HEK293 (cell line): Measurements from ENCODE around the gene PSMA7.
"Not testable (repeated sequence)": the region's sequence is repeated elsewhere in the genome, so short reads cannot be mapped to it uniquely, and the experiment has no call there.

ENCODE experiments used
- CTCF ChIA-PET: fragments of 350-600 bp; formaldehyde crosslinking; extraction: SDS; loops from one replicate; lab custom pipeline; 2021; ENCODE audit warnings: antibody characterized with exemption; lab: Yijun Ruan, JAX
- POLR2A ChIA-PET: fragments of 300-600 bp; formaldehyde crosslinking; extraction: SDS; loops from one replicate; lab custom pipeline; 2020; ENCODE audit warnings: antibody characterized with exemption, inconsistent platforms; lab: Yijun Ruan, JAX
- H3K27ac ChIP-seq: fragments of 200-500 bp; sonication (Bioruptor generic); 2 replicates; pipeline ENCODE4 v1.5.1; 2014; ENCODE audit warnings: low read depth, low read length, control low read depth, inconsistent platforms; ENCODE audit errors: extremely low read depth
- H3K36me3 ChIP-seq, 2 experiments: fragments of 200-500 bp in 1 of 2; sonication (Bioruptor generic) in 1 of 2; 1 replicate in 1 of 2; 2 replicates in 1 of 2; pipeline ENCODE4 v1.5.1; 2014 to 2017; ENCODE audit warnings: inconsistent platforms in 2 of 2, low read length in 2 of 2; ENCODE audit not compliant: control insufficient read depth in 2 of 2, insufficient read depth in 1 of 2
- H3K4me1 ChIP-seq: fragments of 200-500 bp; sonication (Bioruptor generic); 2 replicates; pipeline ENCODE4 v1.5.1; 2014; ENCODE audit warnings: mild to moderate bottlenecking, low read length, inconsistent platforms; ENCODE audit not compliant: control insufficient read depth, insufficient read depth
- H3K4me3 ChIP-seq: 2 replicates; pipeline ENCODE4 v1.5.1; 2011; ENCODE audit warnings: low read depth, mild to moderate bottlenecking, control low read depth, low read length, moderate library complexity
- H3K9me3 ChIP-seq: fragments of 200-500 bp; sonication (Bioruptor generic); 2 replicates; pipeline ENCODE4 v1.5.1; 2014; ENCODE audit warnings: low read depth, low read length, inconsistent platforms; ENCODE audit not compliant: control insufficient read depth, insufficient read depth
- BCL11A ChIP-seq: fragments of 450-650 bp; formaldehyde crosslinking; IDR thresholded peaks from 2 replicates; pipeline ENCODE4 v1.5.1; 2016; ENCODE audit warnings: low read depth, missing biosample characterization, missing genetic modification characterization
- BCL11B ChIP-seq: fragments of 450-650 bp; formaldehyde crosslinking; IDR thresholded peaks from 2 replicates; pipeline ENCODE4 v1.5.1; 2016; ENCODE audit warnings: low read depth, missing biosample characterization, missing genetic modification characterization
- SCRT1 ChIP-seq: fragments of 450-650 bp; formaldehyde crosslinking; IDR thresholded peaks from 2 replicates; pipeline ENCODE4 v1.5.1; 2016; ENCODE audit warnings: missing biosample characterization, missing genetic modification characterization, borderline replicate concordance
- SCRT2 ChIP-seq: fragments of 450-650 bp; formaldehyde crosslinking; IDR thresholded peaks from 2 replicates; pipeline ENCODE4 v1.5.1; 2016; ENCODE audit warnings: missing biosample characterization, missing genetic modification characterization
- ZBTB49 ChIP-seq: fragments of 450-650 bp; formaldehyde crosslinking; IDR thresholded peaks from 2 replicates; pipeline ENCODE4 v1.5.1; 2016; ENCODE audit warnings: missing biosample characterization, missing genetic modification characterization, low read depth
- ZNF223 ChIP-seq: fragments of 450-650 bp; formaldehyde crosslinking; IDR thresholded peaks from 2 replicates; pipeline ENCODE4 v1.5.1; 2016; ENCODE audit warnings: missing biosample characterization, missing genetic modification characterization
- ZNF404 ChIP-seq: fragments of 450-650 bp; formaldehyde crosslinking; IDR thresholded peaks from 2 replicates; pipeline ENCODE4 v1.5.1; 2017; ENCODE audit warnings: missing biosample characterization, missing genetic modification characterization
- ZNF658 ChIP-seq: fragments of 450-650 bp; formaldehyde crosslinking; IDR thresholded peaks from 2 replicates; pipeline ENCODE4; 2016; ENCODE audit warnings: missing biosample characterization, missing genetic modification characterization
- ZNF670 ChIP-seq: fragments of 450-650 bp; formaldehyde crosslinking; IDR thresholded peaks from 2 replicates; pipeline ENCODE4 v1.5.1; 2016; ENCODE audit warnings: missing biosample characterization, missing genetic modification characterization, low read depth
- ZNF677 ChIP-seq: fragments of 450-650 bp; IDR thresholded peaks from 2 replicates; pipeline ENCODE4 v1.5.0; 2018; ENCODE audit warnings: missing biosample characterization, mild to moderate bottlenecking, missing genetic modification characterization, moderate library complexity
- ZNF704 ChIP-seq: fragments of 450-650 bp; formaldehyde crosslinking; IDR thresholded peaks from 2 replicates; pipeline ENCODE4 v1.5.1; 2016; ENCODE audit warnings: missing biosample characterization, missing genetic modification characterization
- TF ChIP-seq, protein P1 (sequence below): fragments of 450-650 bp; formaldehyde crosslinking; IDR thresholded peaks from 2 replicates; pipeline ENCODE4 v1.5.1; 2016; ENCODE audit warnings: missing biosample characterization, missing genetic modification characterization
- TF ChIP-seq, protein P2 (sequence below): fragments of 450-650 bp; formaldehyde crosslinking; IDR thresholded peaks from 2 replicates; pipeline ENCODE4 v1.5.1; 2016; ENCODE audit warnings: missing biosample characterization, missing genetic modification characterization
- TF ChIP-seq, protein P3 (sequence below): fragments of 450-650 bp; formaldehyde crosslinking; IDR thresholded peaks from 2 replicates; pipeline ENCODE4 v1.5.1; 2016; ENCODE audit warnings: missing biosample characterization, missing genetic modification characterization, low read depth

Gene PSMA7

GRCh38 chr20:62148908-62149314 lies 5.7 kb upstream of the PSMA7 start:
- TF ChIP-seq BCL11A (tag by site-specific recombination), result no peak
- TF ChIP-seq, protein P1, sequence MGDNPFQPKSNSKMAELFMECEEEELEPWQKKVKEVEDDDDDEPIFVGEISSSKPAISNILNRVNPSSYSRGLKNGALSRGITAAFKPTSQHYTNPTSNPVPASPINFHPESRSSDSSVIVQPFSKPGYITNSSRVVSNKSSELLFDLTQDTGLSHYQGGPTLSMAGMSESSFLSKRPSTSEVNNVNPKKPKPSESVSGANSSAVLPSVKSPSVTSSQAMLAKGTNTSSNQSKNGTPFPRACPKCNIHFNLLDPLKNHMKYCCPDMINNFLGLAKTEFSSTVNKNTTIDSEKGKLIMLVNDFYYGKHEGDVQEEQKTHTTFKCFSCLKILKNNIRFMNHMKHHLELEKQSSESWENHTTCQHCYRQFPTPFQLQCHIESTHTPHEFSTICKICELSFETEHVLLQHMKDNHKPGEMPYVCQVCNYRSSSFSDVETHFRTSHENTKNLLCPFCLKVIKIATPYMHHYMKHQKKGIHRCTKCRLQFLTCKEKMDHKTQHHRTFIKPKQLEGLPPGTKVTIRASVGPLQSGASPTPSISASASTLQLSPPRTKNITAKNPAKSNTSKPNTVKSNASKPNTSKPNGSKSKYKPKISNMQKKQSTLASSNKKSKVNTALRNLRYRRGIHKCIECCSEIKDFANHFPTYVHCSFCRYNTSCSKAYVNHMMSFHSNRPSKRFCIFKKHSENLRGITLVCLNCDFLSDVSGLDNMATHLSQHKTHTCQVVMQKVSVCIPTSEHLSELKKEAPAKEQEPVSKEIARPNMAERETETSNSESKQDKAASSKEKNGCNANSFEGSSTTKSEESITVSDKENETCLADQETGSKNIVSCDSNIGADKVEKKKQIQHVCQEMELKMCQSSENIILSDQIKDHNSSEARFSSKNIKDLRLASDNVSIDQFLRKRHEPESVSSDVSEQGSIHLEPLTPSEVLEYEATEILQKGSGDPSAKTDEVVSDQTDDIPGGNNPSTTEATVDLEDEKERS (tag by site-specific recombination), result no peak
- TF ChIP-seq ZNF223 (tag by site-specific recombination), result no peak
- TF ChIP-seq, all 188 proteins: peak for 0
- POLR2A ChIA-PET, result no interaction called here
- H3K4me1 ChIP-seq, result no peaks in the 10 kb centered on the region
- no peak overlapping the region for H3K4me3 ChIP-seq
- H3K36me3 ChIP-seq, result peaks cover 0 to 18% of the 10 kb centered on the region in 2 experiments; a peak in 1 of 3 replicates
- H3K9me3 ChIP-seq, result no peaks in the 10 kb centered on the region
- no peak overlapping the region for H3K27ac ChIP-seq
- CTCF ChIA-PET, result interaction anchor here (0.6 to 1.8 kb wide), 2 partner anchors 8 to 1831 kb away, joined by 3 to 4 read pairs; no protein-coding TSS in a partner anchor

DNA sequence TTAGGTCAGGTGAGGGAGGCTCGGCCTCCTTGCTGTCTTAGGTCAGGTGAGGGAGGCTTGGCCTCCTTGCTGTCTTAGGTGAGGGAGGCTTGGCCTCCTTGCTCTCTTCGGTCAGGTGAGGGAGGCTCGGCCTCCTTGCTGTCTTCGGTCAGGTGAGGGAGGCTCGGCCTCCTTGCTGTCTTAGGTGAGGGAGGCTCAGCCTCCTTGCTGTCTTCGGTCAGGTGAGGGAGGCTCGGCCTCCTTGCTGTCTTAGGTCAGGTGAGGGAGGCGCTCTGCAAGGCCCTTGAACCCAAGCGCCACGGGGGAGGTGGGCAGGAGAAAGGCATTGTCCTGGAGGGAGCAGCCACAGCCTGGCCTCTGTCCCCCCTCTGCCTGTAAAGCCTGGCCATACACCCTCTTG lies 5.2 kb upstream of the PSMA7 start:
- H3K27ac ChIP-seq, H3K4me1 ChIP-seq, H3K4me3 ChIP-seq, POLR2A ChIA-PET, H3K9me3 ChIP-seq: not testable (repeated sequence)
- peaks cover 0 to 15% of the 10 kb centered on the region in 2 experiments; a peak in 1 of 3 replicates for H3K36me3 ChIP-seq
- CTCF ChIA-PET, result interaction anchor here (0.6 kb wide), 1 partner anchor 1832 kb away, joined by 3 read pairs; no protein-coding TSS in a partner anchor

DNA sequence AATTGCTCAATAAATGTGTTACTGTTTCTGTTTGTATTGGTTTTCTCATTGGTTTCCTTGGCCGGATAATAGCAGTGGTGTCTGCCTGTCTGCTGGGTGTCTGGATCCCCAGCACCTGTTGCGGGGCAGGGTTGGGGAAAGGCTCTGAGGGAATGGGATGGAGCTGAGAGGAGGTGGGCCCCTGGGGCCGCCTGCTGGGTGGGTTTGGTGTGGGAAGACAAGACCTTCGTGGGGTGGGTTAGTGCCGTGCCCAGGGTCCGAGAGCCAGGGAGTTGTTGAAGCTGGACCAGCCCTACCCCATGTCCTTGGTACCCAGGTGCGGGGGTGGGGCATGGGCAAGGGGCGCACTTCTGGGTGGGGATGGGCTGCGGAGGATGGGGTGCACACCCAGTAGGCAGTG lies 4.3 kb upstream of the PSMA7 start:
- TF ChIP-seq ZNF404 (tag by site-specific recombination) (no peak), SCRT1 (tag by site-specific recombination) (peak; percentile 47; the same call in 1 of the 2 replicates), ZNF677 (tag by site-specific recombination) (no peak), SCRT2 (tag by site-specific recombination) (peak; percentile 76)
- TF ChIP-seq, all 188 proteins: peak for 2

DNA sequence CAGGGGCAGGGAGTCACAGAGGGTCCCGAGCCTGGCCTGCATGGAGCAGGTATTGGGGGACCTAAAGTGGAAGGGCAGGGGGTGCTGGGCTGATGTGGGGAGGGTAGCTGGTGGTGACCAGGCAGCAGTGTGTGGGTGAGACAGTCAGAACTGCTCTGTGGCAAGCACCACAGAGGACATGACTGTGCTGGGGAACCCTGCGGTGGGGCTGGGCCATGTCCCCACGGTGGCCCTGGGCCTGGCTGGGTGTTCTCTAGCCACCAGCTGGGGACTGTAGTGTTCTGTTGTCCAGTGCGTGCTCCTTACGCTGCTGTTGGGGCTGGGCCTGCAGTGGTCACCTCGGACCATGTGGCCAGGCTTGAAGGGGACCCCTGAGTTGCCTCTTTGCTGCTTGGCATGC lies 3.9 kb upstream of the PSMA7 start:
- POLR2A ChIA-PET, result no interaction called here
- Histone ChIP-seq H3K9me3 (no peaks in the 10 kb centered on the region), H3K27ac (no peak overlapping the region), H3K4me3 (no peak overlapping the region), H3K36me3 (peaks cover 0 to 15% of the 10 kb centered on the region in 2 experiments; a peak in 1 of 3 replicates), H3K4me1 (no peaks in the 10 kb centered on the region)
- CTCF ChIA-PET, result no interaction called here
- TF ChIP-seq ZBTB49 (tag by site-specific recombination) (no peak), BCL11B (tag by site-specific recombination) (no peak), ZNF704 (no peak), ZNF670 (no peak), ZNF404 (tag by site-specific recombination) (no peak), ZNF658 (no peak)
- TF ChIP-seq, protein P2, sequence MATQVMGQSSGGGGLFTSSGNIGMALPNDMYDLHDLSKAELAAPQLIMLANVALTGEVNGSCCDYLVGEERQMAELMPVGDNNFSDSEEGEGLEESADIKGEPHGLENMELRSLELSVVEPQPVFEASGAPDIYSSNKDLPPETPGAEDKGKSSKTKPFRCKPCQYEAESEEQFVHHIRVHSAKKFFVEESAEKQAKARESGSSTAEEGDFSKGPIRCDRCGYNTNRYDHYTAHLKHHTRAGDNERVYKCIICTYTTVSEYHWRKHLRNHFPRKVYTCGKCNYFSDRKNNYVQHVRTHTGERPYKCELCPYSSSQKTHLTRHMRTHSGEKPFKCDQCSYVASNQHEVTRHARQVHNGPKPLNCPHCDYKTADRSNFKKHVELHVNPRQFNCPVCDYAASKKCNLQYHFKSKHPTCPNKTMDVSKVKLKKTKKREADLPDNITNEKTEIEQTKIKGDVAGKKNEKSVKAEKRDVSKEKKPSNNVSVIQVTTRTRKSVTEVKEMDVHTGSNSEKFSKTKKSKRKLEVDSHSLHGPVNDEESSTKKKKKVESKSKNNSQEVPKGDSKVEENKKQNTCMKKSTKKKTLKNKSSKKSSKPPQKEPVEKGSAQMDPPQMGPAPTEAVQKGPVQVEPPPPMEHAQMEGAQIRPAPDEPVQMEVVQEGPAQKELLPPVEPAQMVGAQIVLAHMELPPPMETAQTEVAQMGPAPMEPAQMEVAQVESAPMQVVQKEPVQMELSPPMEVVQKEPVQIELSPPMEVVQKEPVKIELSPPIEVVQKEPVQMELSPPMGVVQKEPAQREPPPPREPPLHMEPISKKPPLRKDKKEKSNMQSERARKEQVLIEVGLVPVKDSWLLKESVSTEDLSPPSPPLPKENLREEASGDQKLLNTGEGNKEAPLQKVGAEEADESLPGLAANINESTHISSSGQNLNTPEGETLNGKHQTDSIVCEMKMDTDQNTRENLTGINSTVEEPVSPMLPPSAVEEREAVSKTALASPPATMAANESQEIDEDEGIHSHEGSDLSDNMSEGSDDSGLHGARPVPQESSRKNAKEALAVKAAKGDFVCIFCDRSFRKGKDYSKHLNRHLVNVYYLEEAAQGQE, result no peak
- TF ChIP-seq, protein P3, sequence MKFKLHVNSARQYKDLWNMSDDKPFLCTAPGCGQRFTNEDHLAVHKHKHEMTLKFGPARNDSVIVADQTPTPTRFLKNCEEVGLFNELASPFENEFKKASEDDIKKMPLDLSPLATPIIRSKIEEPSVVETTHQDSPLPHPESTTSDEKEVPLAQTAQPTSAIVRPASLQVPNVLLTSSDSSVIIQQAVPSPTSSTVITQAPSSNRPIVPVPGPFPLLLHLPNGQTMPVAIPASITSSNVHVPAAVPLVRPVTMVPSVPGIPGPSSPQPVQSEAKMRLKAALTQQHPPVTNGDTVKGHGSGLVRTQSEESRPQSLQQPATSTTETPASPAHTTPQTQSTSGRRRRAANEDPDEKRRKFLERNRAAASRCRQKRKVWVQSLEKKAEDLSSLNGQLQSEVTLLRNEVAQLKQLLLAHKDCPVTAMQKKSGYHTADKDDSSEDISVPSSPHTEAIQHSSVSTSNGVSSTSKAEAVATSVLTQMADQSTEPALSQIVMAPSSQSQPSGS, result no peak

More for the DNA sequence above, 4.3 kb upstream of the PSMA7 start:
- peaks cover 0 to 15% of the 10 kb centered on the region in 2 experiments; a peak in 1 of 3 replicates for H3K36me3 ChIP-seq
- H3K4me1 ChIP-seq, result no peaks in the 10 kb centered on the region
- POLR2A ChIA-PET, result no interaction called here
- H3K9me3 ChIP-seq, result no peaks in the 10 kb centered on the region
- H3K4me3 ChIP-seq, result no peak overlapping the region
- no peak overlapping the region for H3K27ac ChIP-seq
- CTCF ChIA-PET, result no interaction called here
